Colonic mucosa (tissue), 4 donors: ENCODE results near the gene MUC5AC. TPM values are rescaled to one million over a fixed set of nuclear protein-coding genes. Genes with fewer than 3 reads are reported as not detected.
"Not testable (repeated sequence)": the region's sequence is repeated elsewhere in the genome, so short reads cannot be mapped to it uniquely, and the experiment has no call there.

Experiments
- DNase-seq: peaks from one replicate; pipeline ENCODE4 v3.0.0-alpha.2; 2020
- H3K27ac ChIP-seq: fragments of 200-600 bp; one replicate; pipeline ENCODE4 v1.8.0; 2021
- H3K27me3 ChIP-seq: fragments of 200-600 bp; one replicate; pipeline ENCODE4 v1.8.0; 2021
- H3K36me3 ChIP-seq: fragments of 200-600 bp; one replicate; pipeline ENCODE4 v1.8.0; 2021
- H3K4me1 ChIP-seq: fragments of 200-600 bp; one replicate; pipeline ENCODE4 v1.8.0; 2021; ENCODE audit warnings: mild to moderate bottlenecking
- H3K4me3 ChIP-seq: fragments of 200-600 bp; one replicate; pipeline ENCODE4 v1.8.0; 2021
- H3K9ac ChIP-seq, 2 donors: one replicate each; pipeline ENCODE4 v1.7.0; 2013; ENCODE audit warnings: control low read depth in 2 of 2, low read depth in 2 of 2, low read length in 2 of 2
- H3K9me3 ChIP-seq: fragments of 200-600 bp; one replicate; pipeline ENCODE4 v1.8.0; 2021
- CTCF ChIP-seq: fragments of 200-600 bp; IDR thresholded peaks from one replicate; pipeline ENCODE4 v1.8.0; 2022; ENCODE audit warnings: antibody characterized with exemption, mild to moderate bottlenecking
- intact Hi-C: fragments of 100-400 bp; cut with DNase I; formaldehyde crosslinking; loops from one replicate; pipeline ENCODE4 v1.14.1; 2022
- total RNA-seq, 2 donors: library from RNA; stranded (reverse); fragmentation: NEBNext Ultra II Directional in 1 of 2; extraction: Animal tissue kit (Norgen Biotek cat#: 25700) in 1 of 2; gene quantifications; one replicate each; pipeline ENCODE4 v1.2.1, GENCODE V29; 2021
- donor health status: healthy.
- donor health status: DM: no; HTN: no; CAD: no.
- donor health status: DM: no; HTN: no; CAD: no.

Gene MUC5AC
- total RNA-seq, 2 donors from 2014 or later: 0.03 to 0.20 TPM

- Histone ChIP-seq H3K4me1 (no peaks in the 10 kb centered on the region), H3K9ac (no peak overlapping the region), H3K27me3 (no peaks in the 10 kb centered on the region), H3K9me3 (no peaks in the 10 kb centered on the region), H3K27ac (no peak overlapping the region), H3K4me3 (no peak overlapping the region), H3K36me3 (no peaks in the 10 kb centered on the region)
- DNase-seq: no peak
- intact Hi-C loops: no loop called here
- no peak for TF ChIP-seq CTCF
These were observed 46.1 kb upstream of the MUC5AC start for GRCh38 chr11:1111545-1112212.

GRCh38 chr11:1112351-1113191 lies 45.2 kb upstream of the MUC5AC start:
- Histone ChIP-seq H3K27ac (no peak overlapping the region), H3K9ac (no peak overlapping the region), H3K9me3 (no peaks in the 10 kb centered on the region), H3K36me3 (no peaks in the 10 kb centered on the region), H3K27me3 (no peaks in the 10 kb centered on the region), H3K4me3 (no peak overlapping the region), H3K4me1 (no peaks in the 10 kb centered on the region)
- no peak for DNase-seq
- intact Hi-C loops: no loop called here
- no peak for TF ChIP-seq CTCF

- no peak overlapping the region for H3K9ac ChIP-seq
- no peaks in the 10 kb centered on the region for H3K9me3 ChIP-seq
- H3K4me3 ChIP-seq: no peak overlapping the region
- no peak for TF ChIP-seq CTCF
- H3K27me3 ChIP-seq: no peaks in the 10 kb centered on the region
- intact Hi-C loops: no loop called here
- DNase-seq: no peak
- H3K36me3 ChIP-seq: no peaks in the 10 kb centered on the region
- no peaks in the 10 kb centered on the region for H3K4me1 ChIP-seq
- H3K27ac ChIP-seq: no peak overlapping the region
These were observed 44.1 kb upstream of the MUC5AC start for GRCh38 chr11:1113405-1114201.

- H3K27ac ChIP-seq, DNase-seq, intact Hi-C loops, H3K27me3 ChIP-seq, H3K36me3 ChIP-seq, H3K9ac ChIP-seq, H3K4me1 ChIP-seq, H3K4me3 ChIP-seq, H3K9me3 ChIP-seq: not testable (repeated sequence)
These were observed 42.5 kb upstream of the MUC5AC start for GRCh38 chr11:1115292-1115691.

- H3K4me1 ChIP-seq: no peaks in the 10 kb centered on the region
- TF ChIP-seq CTCF: no peak
- no peaks in the 10 kb centered on the region for H3K27me3 ChIP-seq
- no peaks in the 10 kb centered on the region for H3K9me3 ChIP-seq
- no peaks in the 10 kb centered on the region for H3K36me3 ChIP-seq
- H3K27ac ChIP-seq: no peak overlapping the region
- H3K4me3 ChIP-seq: no peak overlapping the region
- no peak for DNase-seq
- no peak overlapping the region for H3K9ac ChIP-seq
- intact Hi-C loops: no loop called here
These were observed 41.6 kb upstream of the MUC5AC start for GRCh38 chr11:1116104-1116503.
